SU-DHL-6 (cell line): ENCODE results near the gene CLEC16A.

Experiments used
- H2AFZ ChIP-seq: fragments of 200-600 bp; sonication (generic); 2 replicates; pipeline ENCODE4 v1.6.1; 2014; ENCODE audit warnings: low read depth, mild to moderate bottlenecking, moderate library complexity, mixed read lengths, antibody characterized with exemption, low read length; ENCODE audit not compliant: severe bottlenecking
- H3F3A ChIP-seq: fragments of 200-600 bp; shearing (Covaris generic); 2 replicates; pipeline ENCODE4 v1.6.0; 2016; ENCODE audit warnings: antibody characterized with exemption, mild to moderate bottlenecking; ENCODE audit not compliant: insufficient read depth
- H3K27ac ChIP-seq: fragments of 200-600 bp; sonication (generic); 2 replicates; pipeline ENCODE4 v1.5.1; 2016; ENCODE audit warnings: low read depth, mild to moderate bottlenecking, low read length, moderate library complexity, mixed read lengths
- H3K27me3 ChIP-seq: fragments of 200-600 bp; sonication (generic), shearing (Covaris generic); 2 replicates; pipeline ENCODE4 v1.6.0; 2014; ENCODE audit warnings: mild to moderate bottlenecking, low read length
- H3K36me3 ChIP-seq: fragments of 200-600 bp; sonication (generic); 2 replicates; pipeline ENCODE4 v1.6.1; 2014; ENCODE audit warnings: mild to moderate bottlenecking, low read length, mixed read lengths
- H3K4me2 ChIP-seq: fragments of 300-600, 200-600 bp; shearing (Covaris generic), sonication (generic); 2 replicates; pipeline ENCODE4 v1.6.0; 2014; ENCODE audit warnings: low read length, low read depth, mild to moderate bottlenecking; ENCODE audit not compliant: poor library complexity, severe bottlenecking
- H3K4me3 ChIP-seq: fragments of 200-600 bp; sonication (generic); 2 replicates; pipeline ENCODE4 v1.5.1; 2014; ENCODE audit warnings: antibody characterized with exemption, low read length, mild to moderate bottlenecking, mixed read lengths; ENCODE audit not compliant: insufficient read depth, poor library complexity, severe bottlenecking
- H3K79me2 ChIP-seq: fragments of 200-600 bp; sonication (generic); 2 replicates; pipeline ENCODE4 v1.6.1; 2014; ENCODE audit warnings: mild to moderate bottlenecking, low read length, moderate library complexity; ENCODE audit not compliant: insufficient read depth
- H3K9ac ChIP-seq: fragments of 200-600 bp; sonication (generic); 2 replicates; pipeline ENCODE4 v1.7.0; 2014; ENCODE audit warnings: mild to moderate bottlenecking, low read length
- H3K9me2 ChIP-seq: fragments of 200-600 bp; sonication (generic); replicated peaks from 2 replicates; pipeline ENCODE4 v1.6.1; 2014; ENCODE audit warnings: low read length; ENCODE audit not compliant: insufficient read depth
- H3K9me3 ChIP-seq: fragments of 200-600 bp; sonication (generic); 2 replicates; pipeline ENCODE4 v1.6.1; 2014; ENCODE audit warnings: low read length, mixed read lengths; ENCODE audit not compliant: insufficient read depth
- H4K20me1 ChIP-seq: fragments of 200-600 bp; sonication (generic); 2 replicates; pipeline ENCODE4 v1.6.1; 2014; ENCODE audit warnings: low read depth, mild to moderate bottlenecking, antibody characterized with exemption, low read length, moderate library complexity, mixed read lengths
- CTCF ChIP-seq: fragments of 200-600 bp; sonication (generic); IDR thresholded peaks from one replicate; pipeline ENCODE4 v1.5.1; 2017; ENCODE audit warnings: antibody characterized with exemption, mild to moderate bottlenecking, low read length, moderate library complexity; ENCODE audit not compliant: insufficient read depth, poor library complexity, severe bottlenecking
- EZH2phosphoT487 ChIP-seq: fragments of 200-600 bp; sonication (generic), shearing (Covaris generic); conservative IDR thresholded peaks from 2 replicates; pipeline ENCODE4 v1.6.1; 2018; ENCODE audit warnings: mild to moderate bottlenecking, antibody characterized with exemption, low read length, moderate library complexity, mixed read lengths

CLEC16A gene

GRCh38 chr16:11129378-11129781, 185.0 kb downstream of the CLEC16A start:
- H3K27ac ChIP-seq, result no peak overlapping the region

GRCh38 chr16:11130978-11131665, 186.8 kb downstream of the CLEC16A start:
- no peaks in the 10 kb centered on the region for H3K36me3 ChIP-seq
- H4K20me1 ChIP-seq, result no peaks in the 10 kb centered on the region
- H3K4me3 ChIP-seq, result no peak overlapping the region
- no peaks in the 10 kb centered on the region for H3K9me3 ChIP-seq
- H3K79me2 ChIP-seq, result no peaks in the 10 kb centered on the region
- no peak for TF ChIP-seq EZH2phosphoT487
- no peak for TF ChIP-seq CTCF
- H3F3A ChIP-seq, result no peaks in the 10 kb centered on the region
- no peaks in the 10 kb centered on the region for H3K9me2 ChIP-seq
- H3K27me3 ChIP-seq, result no peaks in the 10 kb centered on the region
- no peak overlapping the region for H3K27ac ChIP-seq
- H3K9ac ChIP-seq, result no peak overlapping the region
- no peak overlapping the region for H3K4me2 ChIP-seq
- H2AFZ ChIP-seq, result no peak overlapping the region

More at GRCh38 chr16:11129378-11129781, 185.0 kb downstream of the CLEC16A start:
- TF ChIP-seq CTCF (no peak), EZH2phosphoT487 (no peak)
- H3F3A ChIP-seq, result no peaks in the 10 kb centered on the region
- H3K4me3 ChIP-seq, result no peak overlapping the region
- H3K4me2 ChIP-seq, result no peak overlapping the region
- no peaks in the 10 kb centered on the region for H3K27me3 ChIP-seq
- no peak overlapping the region for H3K9ac ChIP-seq
- H3K9me3 ChIP-seq, result no peaks in the 10 kb centered on the region
- H3K36me3 ChIP-seq, result no peaks in the 10 kb centered on the region
- no peaks in the 10 kb centered on the region for H3K9me2 ChIP-seq
- no peaks in the 10 kb centered on the region for H3K79me2 ChIP-seq
- no peak overlapping the region for H2AFZ ChIP-seq
- no peaks in the 10 kb centered on the region for H4K20me1 ChIP-seq

GRCh38 chr16:11131706-11132105, 187.3 kb downstream of the CLEC16A start:
- no peaks in the 10 kb centered on the region for H3K9me2 ChIP-seq
- H3K9ac ChIP-seq, result no peak overlapping the region
- no peaks in the 10 kb centered on the region for H3K9me3 ChIP-seq
- H3F3A ChIP-seq, result no peaks in the 10 kb centered on the region
- H3K27me3 ChIP-seq, result no peaks in the 10 kb centered on the region
- H4K20me1 ChIP-seq, result no peaks in the 10 kb centered on the region
- H2AFZ ChIP-seq, result no peak overlapping the region
- H3K27ac ChIP-seq, result no peak overlapping the region
- no peaks in the 10 kb centered on the region for H3K79me2 ChIP-seq
- no peaks in the 10 kb centered on the region for H3K36me3 ChIP-seq
- no peak overlapping the region for H3K4me2 ChIP-seq
- no peak for TF ChIP-seq EZH2phosphoT487
- no peak overlapping the region for H3K4me3 ChIP-seq

GRCh38 chr16:11133344-11133943, 189.1 kb downstream of the CLEC16A start:
- Histone ChIP-seq H4K20me1 (no peaks in the 10 kb centered on the region), H3K4me2 (no peak overlapping the region), H2AFZ (no peak overlapping the region), H3K27ac (no peak overlapping the region), H3K9ac (no peak overlapping the region), H3K9me2 (no peaks in the 10 kb centered on the region), H3K4me3 (no peak overlapping the region), H3K79me2 (no peaks in the 10 kb centered on the region), H3K27me3 (no peaks in the 10 kb centered on the region), H3K36me3 (no peaks in the 10 kb centered on the region), H3K9me3 (no peaks in the 10 kb centered on the region), H3F3A (no peaks in the 10 kb centered on the region)
- TF ChIP-seq CTCF, result no peak
- TF ChIP-seq EZH2phosphoT487, result no peak
